Measurements from ENCODE around the gene THADA.
A peak's percentile ranks its signal among the peaks of the same experiment; 100 is the strongest.

Gene THADA

GRCh38 chr2:43508209-43508608 is 87.6 kb downstream of the THADA start:
- DNase-seq: peak in 1 of 5 experiments; percentile 52

GRCh38 chr2:43507137-43507536 is 88.7 kb downstream of the THADA start:
- DNase-seq: no peak

- DNase-seq: no peak
Observed at GRCh38 chr2:43495727-43496126, 100.1 kb downstream of the THADA start.

- no peak for DNase-seq
Observed at GRCh38 chr2:43493954-43494353, 101.9 kb downstream of the THADA start.

- no peak for DNase-seq
Observed at GRCh38 chr2:43491065-43491639, 104.7 kb downstream of the THADA start.

- DNase-seq: no peak
Observed at GRCh38 chr2:43490252-43490786, 105.5 kb downstream of the THADA start.

GRCh38 chr2:43488737-43489136 is 107.1 kb downstream of the THADA start:
- no peak for DNase-seq

- no peak for DNase-seq
Observed at GRCh38 chr2:43486603-43487002, 109.2 kb downstream of the THADA start.

- DNase-seq: peak in 2 of 5 experiments; percentile 27 to 76
Observed at GRCh38 chr2:43484323-43484930, 111.4 kb downstream of the THADA start.

GRCh38 chr2:43482961-43483360 is 112.9 kb downstream of the THADA start:
- DNase-seq: peak in 1 of 5 experiments; percentile 63

- DNase-seq: no peak
Observed at GRCh38 chr2:43481927-43482542, 113.8 kb downstream of the THADA start.

GRCh38 chr2:43480874-43481273 is 115.0 kb downstream of the THADA start:
- DNase-seq: no peak

GRCh38 chr2:43478412-43479086 is 117.3 kb downstream of the THADA start:
- peak in 1 of 5 experiments; percentile 41 for DNase-seq

- DNase-seq: no peak
Observed at GRCh38 chr2:43475922-43476321, 119.9 kb downstream of the THADA start.

GRCh38 chr2:43475137-43475846 is 120.5 kb downstream of the THADA start:
- DNase-seq: no peak

- no peak for DNase-seq
Observed at GRCh38 chr2:43474273-43474672, 121.6 kb downstream of the THADA start.

GRCh38 chr2:43473767-43474166 is 122.1 kb downstream of the THADA start:
- DNase-seq: no peak

- DNase-seq: no peak
Observed at GRCh38 chr2:43472527-43473194, 123.2 kb downstream of the THADA start.

- DNase-seq: no peak
Observed at GRCh38 chr2:43469713-43470112, 126.1 kb downstream of the THADA start.

- no peak for DNase-seq
Observed at GRCh38 chr2:43469094-43469493, 126.7 kb downstream of the THADA start.

GRCh38 chr2:43467891-43468290 is 127.9 kb downstream of the THADA start:
- DNase-seq: no peak

- DNase-seq: no peak
Observed at GRCh38 chr2:43465234-43465633, 130.6 kb downstream of the THADA start.

All from T-helper 2 cell (primary cell).